Activated gamma-delta T cell treated with Interleukin-2 at 50 U/mL for 16 hours (primary cell): ENCODE measurements around the gene TASOR.
A peak's percentile ranks its signal among the peaks of the same experiment; 100 is the strongest.
"Not testable (repeated sequence)": the region's sequence is repeated elsewhere in the genome, so short reads cannot be mapped to it uniquely, and the experiment has no call there.

Experiments
- DNase-seq: peaks from one replicate; pipeline ENCODE4 v3.0.0-alpha.2; 2020

Gene TASOR

GRCh38 chr3:56683122-56683817 lies at the start of gene TASOR:
TSS of gene TASOR (minus strand) at chr3:56683265. CDS start at chr3:56683006, 259 bp downstream.
- DNase-seq = peak; percentile 83

GRCh38 chr3:56732109-56732508 lies 49.0 kb upstream of the TASOR start:
- DNase-seq = no peak

GRCh38 chr3:56725175-56725574 lies 42.1 kb upstream of the TASOR start:
- DNase-seq = peak; percentile 55

- no peak for DNase-seq
These were observed 41.6 kb upstream of the TASOR start for GRCh38 chr3:56724676-56725075.

- no peak for DNase-seq
These were observed 37.8 kb upstream of the TASOR start for GRCh38 chr3:56720849-56721248.

- not testable (repeated sequence) for DNase-seq
These were observed 35.7 kb upstream of the TASOR start for GRCh38 chr3:56718809-56719208.

GRCh38 chr3:56711344-56711743 lies 28.3 kb upstream of the TASOR start:
- DNase-seq = no peak

GRCh38 chr3:56707412-56707811 lies 24.3 kb upstream of the TASOR start:
- not testable (repeated sequence) for DNase-seq

- DNase-seq = no peak
These were observed 23.6 kb upstream of the TASOR start for GRCh38 chr3:56706629-56707028.

GRCh38 chr3:56704706-56705105 lies 21.6 kb upstream of the TASOR start:
- DNase-seq = no peak

- peak; percentile 58 for DNase-seq
These were observed 19.6 kb upstream of the TASOR start for GRCh38 chr3:56702490-56703315.

- no peak for DNase-seq
These were observed 17.1 kb upstream of the TASOR start for GRCh38 chr3:56700151-56700550.

GRCh38 chr3:56694867-56695683 lies 12.0 kb upstream of the TASOR start:
- DNase-seq = no peak

GRCh38 chr3:56693750-56694149 lies 10.7 kb upstream of the TASOR start:
- DNase-seq = no peak

- DNase-seq = peak; percentile 21
These were observed 9.7 kb upstream of the TASOR start for GRCh38 chr3:56692520-56693433.

GRCh38 chr3:56692001-56692365 lies 8.9 kb upstream of the TASOR start:
- not testable (repeated sequence) for DNase-seq

GRCh38 chr3:56691165-56692000 lies 8.3 kb upstream of the TASOR start:
- no peak for DNase-seq

- DNase-seq = no peak
These were observed 6.2 kb upstream of the TASOR start for GRCh38 chr3:56689303-56689702.

GRCh38 chr3:56688191-56688590 lies 5.1 kb upstream of the TASOR start:
- no peak for DNase-seq

GRCh38 chr3:56684029-56684428 lies 964 bp upstream of the TASOR start:
- no peak for DNase-seq

- peak; percentile 70 for DNase-seq
These were observed 473 bp downstream of the TASOR start for GRCh38 chr3:56682462-56683121.
